HEK293 (cell line): Measurements from ENCODE around the gene UFSP2.

Experiments
- CTCF ChIA-PET: fragments of 350-600 bp; formaldehyde crosslinking; extraction: SDS; loops from one replicate; lab custom pipeline; 2021; ENCODE audit warnings: antibody characterized with exemption; lab: Yijun Ruan, JAX
- POLR2A ChIA-PET: fragments of 300-600 bp; formaldehyde crosslinking; extraction: SDS; loops from one replicate; lab custom pipeline; 2020; ENCODE audit warnings: antibody characterized with exemption, inconsistent platforms; lab: Yijun Ruan, JAX
- H3K27ac ChIP-seq: fragments of 200-500 bp; sonication (Bioruptor generic); 2 replicates; pipeline ENCODE4 v1.5.1; 2014; ENCODE audit warnings: low read depth, low read length, control low read depth, inconsistent platforms; ENCODE audit errors: extremely low read depth
- H3K36me3 ChIP-seq, 2 experiments: fragments of 200-500 bp in 1 of 2; sonication (Bioruptor generic) in 1 of 2; 1 replicate in 1 of 2; 2 replicates in 1 of 2; pipeline ENCODE4 v1.5.1; 2014 to 2017; ENCODE audit warnings: inconsistent platforms in 2 of 2, low read length in 2 of 2; ENCODE audit not compliant: control insufficient read depth in 2 of 2, insufficient read depth in 1 of 2
- H3K4me1 ChIP-seq: fragments of 200-500 bp; sonication (Bioruptor generic); 2 replicates; pipeline ENCODE4 v1.5.1; 2014; ENCODE audit warnings: mild to moderate bottlenecking, low read length, inconsistent platforms; ENCODE audit not compliant: control insufficient read depth, insufficient read depth
- H3K4me3 ChIP-seq: 2 replicates; pipeline ENCODE4 v1.5.1; 2011; ENCODE audit warnings: low read depth, mild to moderate bottlenecking, control low read depth, low read length, moderate library complexity
- H3K9me3 ChIP-seq: fragments of 200-500 bp; sonication (Bioruptor generic); 2 replicates; pipeline ENCODE4 v1.5.1; 2014; ENCODE audit warnings: low read depth, low read length, inconsistent platforms; ENCODE audit not compliant: control insufficient read depth, insufficient read depth
- BCL11A ChIP-seq: fragments of 450-650 bp; formaldehyde crosslinking; IDR thresholded peaks from 2 replicates; pipeline ENCODE4 v1.5.1; 2016; ENCODE audit warnings: low read depth, missing biosample characterization, missing genetic modification characterization
- GLI4 ChIP-seq: fragments of 450-650 bp; formaldehyde crosslinking; IDR thresholded peaks from 2 replicates; pipeline ENCODE4 v1.5.1; 2016; ENCODE audit warnings: missing biosample characterization, missing genetic modification characterization
- HOXA7 ChIP-seq: sonication (generic); formaldehyde crosslinking; IDR thresholded peaks from 2 replicates; pipeline ENCODE4 v1.8.1; 2022; ENCODE audit warnings: missing genetic modification reagents, borderline replicate concordance
- ZBTB1 ChIP-seq: fragments of 450-650 bp; formaldehyde crosslinking; IDR thresholded peaks from 2 replicates; pipeline ENCODE4 v1.5.1; 2016; ENCODE audit warnings: missing biosample characterization, missing genetic modification characterization
- ZNF169 ChIP-seq: fragments of 450-650 bp; formaldehyde crosslinking; IDR thresholded peaks from 2 replicates; pipeline ENCODE4 v1.5.1; 2016; ENCODE audit warnings: missing biosample characterization, missing genetic modification characterization
- ZNF174 ChIP-seq: fragments of 450-650 bp; formaldehyde crosslinking; IDR thresholded peaks from 2 replicates; pipeline ENCODE4 v1.5.0; 2017; ENCODE audit warnings: missing biosample characterization, mild to moderate bottlenecking, missing genetic modification characterization
- ZNF394 ChIP-seq: fragments of 450-650 bp; formaldehyde crosslinking; IDR thresholded peaks from 2 replicates; pipeline ENCODE4 v1.5.1; 2016; ENCODE audit warnings: missing biosample characterization, missing genetic modification characterization, mild to moderate bottlenecking, moderate library complexity, borderline replicate concordance
- ZNF621 ChIP-seq: fragments of 450-650 bp; formaldehyde crosslinking; IDR thresholded peaks from 2 replicates; pipeline ENCODE4 v1.5.1; 2017; ENCODE audit warnings: missing biosample characterization, missing genetic modification characterization
- ZNF768 ChIP-seq: fragments of 450-650 bp; formaldehyde crosslinking; IDR thresholded peaks from 2 replicates; pipeline ENCODE4 v1.5.1; 2018; ENCODE audit warnings: missing biosample characterization, mild to moderate bottlenecking, missing genetic modification characterization
- ZNF791 ChIP-seq: fragments of 450-650 bp; formaldehyde crosslinking; IDR thresholded peaks from 2 replicates; pipeline ENCODE4 v1.5.1; 2016; ENCODE audit warnings: missing biosample characterization, missing genetic modification characterization
- ZSCAN16 ChIP-seq: fragments of 450-650 bp; formaldehyde crosslinking; IDR thresholded peaks from 2 replicates; pipeline ENCODE4 v1.5.1; 2016; ENCODE audit warnings: missing biosample characterization, missing genetic modification characterization
- TF ChIP-seq, protein P1 (sequence below): fragments of 450-650 bp; formaldehyde crosslinking; IDR thresholded peaks from 2 replicates; pipeline ENCODE4 v1.5.1; 2016; ENCODE audit warnings: missing biosample characterization, missing genetic modification characterization
- TF ChIP-seq, protein P2 (sequence below): fragments of 450-650 bp; IDR thresholded peaks from 2 replicates; pipeline ENCODE4 v1.5.1; 2018; ENCODE audit warnings: missing biosample characterization, missing genetic modification characterization
- TF ChIP-seq, protein P3 (sequence below): fragments of 450-650 bp; formaldehyde crosslinking; IDR thresholded peaks from 2 replicates; pipeline ENCODE4 v1.5.1; 2017; ENCODE audit warnings: missing biosample characterization, mild to moderate bottlenecking, missing genetic modification characterization, moderate library complexity
- TF ChIP-seq, protein P4 (sequence below): sonication (generic); formaldehyde crosslinking; IDR thresholded peaks from 2 replicates; pipeline ENCODE4 v1.8.1; 2022; ENCODE audit warnings: mild to moderate bottlenecking, moderate library complexity, missing genetic modification reagents
- TF ChIP-seq, protein P5 (sequence below): fragments of 450-650 bp; formaldehyde crosslinking; IDR thresholded peaks from 2 replicates; pipeline ENCODE4 v1.5.1; 2016; ENCODE audit warnings: missing biosample characterization, missing genetic modification characterization, borderline replicate concordance

UFSP2 gene

DNA sequence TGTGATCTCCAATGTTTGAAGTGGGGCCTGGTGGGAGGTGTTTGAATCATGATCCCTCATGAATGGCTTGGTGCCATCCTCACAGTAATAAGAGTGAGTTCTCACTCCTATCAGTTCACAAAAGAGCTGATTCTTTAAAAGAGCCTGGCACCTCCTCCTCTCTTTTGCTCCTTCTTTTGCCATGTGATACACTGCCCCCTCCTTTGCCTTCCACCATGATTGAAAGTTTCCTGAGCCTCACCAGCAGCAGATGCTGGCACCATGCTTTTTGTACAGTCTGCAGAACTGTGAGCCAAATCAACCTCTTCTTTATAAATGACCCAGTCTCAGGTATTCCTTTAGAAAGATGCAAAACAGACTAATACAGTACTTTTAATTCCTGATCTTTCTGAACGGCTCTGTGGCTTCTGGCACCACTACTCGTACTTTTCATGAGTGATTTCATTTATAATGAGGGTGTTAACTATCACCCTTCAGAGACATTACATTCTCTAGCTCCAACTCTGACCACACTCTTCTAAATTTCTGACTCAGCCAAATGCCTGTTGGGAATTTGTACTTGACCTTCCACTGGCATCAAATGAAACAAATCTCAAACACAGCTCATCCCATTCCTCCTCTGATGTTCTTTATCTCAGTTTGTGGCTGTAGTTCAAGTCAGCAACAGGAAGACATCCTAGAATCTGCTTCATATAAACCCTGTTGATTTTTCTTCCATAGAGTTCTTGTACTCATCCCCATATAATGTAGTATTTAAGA lies 4.2 kb downstream of the UFSP2 start (continued):
- TF ChIP-seq HOXA7: no peak
- TF ChIP-seq ZBTB1 (tag by site-specific recombination): no peak

DNA sequence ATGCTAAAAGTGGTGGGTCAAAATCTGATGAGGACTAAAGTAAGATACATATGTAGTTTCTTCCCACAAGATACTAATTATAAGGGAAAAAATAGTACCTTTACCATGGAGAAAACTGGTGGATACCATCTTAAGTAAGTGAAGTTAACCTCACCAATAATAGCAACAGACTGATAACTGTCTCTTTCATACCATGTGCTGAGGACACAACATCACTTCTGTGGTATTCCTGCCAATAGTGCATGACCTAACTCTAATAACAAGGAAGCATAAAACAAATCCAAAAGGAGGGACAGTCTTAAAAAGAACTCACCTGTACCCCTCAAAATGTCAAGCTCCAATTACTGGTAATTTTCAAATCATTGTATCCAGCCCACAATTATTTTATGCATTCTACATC lies 8.8 kb downstream of the UFSP2 start:
- Histone ChIP-seq H3K36me3 (peaks cover 0 to 52% of the 10 kb centered on the region in 2 experiments; a peak in 2 of 3 replicates), H3K4me1 (no peaks in the 10 kb centered on the region), H3K4me3 (no peak overlapping the region), H3K27ac (no peak overlapping the region), H3K9me3 (no peaks in the 10 kb centered on the region)
- ChIA-PET CTCF (no interaction called here), POLR2A (no interaction called here)
- no peak for TF ChIP-seq BCL11A
- TF ChIP-seq ZNF768: no peak
- TF ChIP-seq, protein P1, sequence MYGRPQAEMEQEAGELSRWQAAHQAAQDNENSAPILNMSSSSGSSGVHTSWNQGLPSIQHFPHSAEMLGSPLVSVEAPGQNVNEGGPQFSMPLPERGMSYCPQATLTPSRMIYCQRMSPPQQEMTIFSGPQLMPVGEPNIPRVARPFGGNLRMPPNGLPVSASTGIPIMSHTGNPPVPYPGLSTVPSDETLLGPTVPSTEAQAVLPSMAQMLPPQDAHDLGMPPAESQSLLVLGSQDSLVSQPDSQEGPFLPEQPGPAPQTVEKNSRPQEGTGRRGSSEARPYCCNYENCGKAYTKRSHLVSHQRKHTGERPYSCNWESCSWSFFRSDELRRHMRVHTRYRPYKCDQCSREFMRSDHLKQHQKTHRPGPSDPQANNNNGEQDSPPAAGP (tag by site-specific recombination): no peak
- TF ChIP-seq ZSCAN16: no peak
- TF ChIP-seq ZNF394: no peak
- TF ChIP-seq HOXA7: no peak
- TF ChIP-seq, protein P2, sequence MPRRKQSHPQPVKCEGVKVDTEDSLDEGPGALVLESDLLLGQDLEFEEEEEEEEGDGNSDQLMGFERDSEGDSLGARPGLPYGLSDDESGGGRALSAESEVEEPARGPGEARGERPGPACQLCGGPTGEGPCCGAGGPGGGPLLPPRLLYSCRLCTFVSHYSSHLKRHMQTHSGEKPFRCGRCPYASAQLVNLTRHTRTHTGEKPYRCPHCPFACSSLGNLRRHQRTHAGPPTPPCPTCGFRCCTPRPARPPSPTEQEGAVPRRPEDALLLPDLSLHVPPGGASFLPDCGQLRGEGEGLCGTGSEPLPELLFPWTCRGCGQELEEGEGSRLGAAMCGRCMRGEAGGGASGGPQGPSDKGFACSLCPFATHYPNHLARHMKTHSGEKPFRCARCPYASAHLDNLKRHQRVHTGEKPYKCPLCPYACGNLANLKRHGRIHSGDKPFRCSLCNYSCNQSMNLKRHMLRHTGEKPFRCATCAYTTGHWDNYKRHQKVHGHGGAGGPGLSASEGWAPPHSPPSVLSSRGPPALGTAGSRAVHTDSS (tag by site-specific recombination): no peak
- TF ChIP-seq, protein P3, sequence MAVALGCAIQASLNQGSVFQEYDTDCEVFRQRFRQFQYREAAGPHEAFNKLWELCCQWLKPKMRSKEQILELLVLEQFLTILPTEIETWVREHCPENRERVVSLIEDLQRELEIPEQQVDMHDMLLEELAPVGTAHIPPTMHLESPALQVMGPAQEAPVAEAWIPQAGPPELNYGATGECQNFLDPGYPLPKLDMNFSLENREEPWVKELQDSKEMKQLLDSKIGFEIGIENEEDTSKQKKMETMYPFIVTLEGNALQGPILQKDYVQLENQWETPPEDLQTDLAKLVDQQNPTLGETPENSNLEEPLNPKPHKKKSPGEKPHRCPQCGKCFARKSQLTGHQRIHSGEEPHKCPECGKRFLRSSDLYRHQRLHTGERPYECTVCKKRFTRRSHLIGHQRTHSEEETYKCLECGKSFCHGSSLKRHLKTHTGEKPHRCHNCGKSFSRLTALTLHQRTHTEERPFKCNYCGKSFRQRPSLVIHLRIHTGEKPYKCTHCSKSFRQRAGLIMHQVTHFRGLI: no peak
- TF ChIP-seq, protein P4, sequence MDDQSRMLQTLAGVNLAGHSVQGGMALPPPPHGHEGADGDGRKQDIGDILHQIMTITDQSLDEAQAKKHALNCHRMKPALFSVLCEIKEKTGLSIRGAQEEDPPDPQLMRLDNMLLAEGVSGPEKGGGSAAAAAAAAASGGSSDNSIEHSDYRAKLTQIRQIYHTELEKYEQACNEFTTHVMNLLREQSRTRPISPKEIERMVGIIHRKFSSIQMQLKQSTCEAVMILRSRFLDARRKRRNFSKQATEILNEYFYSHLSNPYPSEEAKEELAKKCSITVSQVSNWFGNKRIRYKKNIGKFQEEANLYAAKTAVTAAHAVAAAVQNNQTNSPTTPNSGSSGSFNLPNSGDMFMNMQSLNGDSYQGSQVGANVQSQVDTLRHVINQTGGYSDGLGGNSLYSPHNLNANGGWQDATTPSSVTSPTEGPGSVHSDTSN: no peak
- TF ChIP-seq ZNF621 (tag by site-specific recombination): no peak
- TF ChIP-seq ZNF174: no peak
- TF ChIP-seq, protein P5, sequence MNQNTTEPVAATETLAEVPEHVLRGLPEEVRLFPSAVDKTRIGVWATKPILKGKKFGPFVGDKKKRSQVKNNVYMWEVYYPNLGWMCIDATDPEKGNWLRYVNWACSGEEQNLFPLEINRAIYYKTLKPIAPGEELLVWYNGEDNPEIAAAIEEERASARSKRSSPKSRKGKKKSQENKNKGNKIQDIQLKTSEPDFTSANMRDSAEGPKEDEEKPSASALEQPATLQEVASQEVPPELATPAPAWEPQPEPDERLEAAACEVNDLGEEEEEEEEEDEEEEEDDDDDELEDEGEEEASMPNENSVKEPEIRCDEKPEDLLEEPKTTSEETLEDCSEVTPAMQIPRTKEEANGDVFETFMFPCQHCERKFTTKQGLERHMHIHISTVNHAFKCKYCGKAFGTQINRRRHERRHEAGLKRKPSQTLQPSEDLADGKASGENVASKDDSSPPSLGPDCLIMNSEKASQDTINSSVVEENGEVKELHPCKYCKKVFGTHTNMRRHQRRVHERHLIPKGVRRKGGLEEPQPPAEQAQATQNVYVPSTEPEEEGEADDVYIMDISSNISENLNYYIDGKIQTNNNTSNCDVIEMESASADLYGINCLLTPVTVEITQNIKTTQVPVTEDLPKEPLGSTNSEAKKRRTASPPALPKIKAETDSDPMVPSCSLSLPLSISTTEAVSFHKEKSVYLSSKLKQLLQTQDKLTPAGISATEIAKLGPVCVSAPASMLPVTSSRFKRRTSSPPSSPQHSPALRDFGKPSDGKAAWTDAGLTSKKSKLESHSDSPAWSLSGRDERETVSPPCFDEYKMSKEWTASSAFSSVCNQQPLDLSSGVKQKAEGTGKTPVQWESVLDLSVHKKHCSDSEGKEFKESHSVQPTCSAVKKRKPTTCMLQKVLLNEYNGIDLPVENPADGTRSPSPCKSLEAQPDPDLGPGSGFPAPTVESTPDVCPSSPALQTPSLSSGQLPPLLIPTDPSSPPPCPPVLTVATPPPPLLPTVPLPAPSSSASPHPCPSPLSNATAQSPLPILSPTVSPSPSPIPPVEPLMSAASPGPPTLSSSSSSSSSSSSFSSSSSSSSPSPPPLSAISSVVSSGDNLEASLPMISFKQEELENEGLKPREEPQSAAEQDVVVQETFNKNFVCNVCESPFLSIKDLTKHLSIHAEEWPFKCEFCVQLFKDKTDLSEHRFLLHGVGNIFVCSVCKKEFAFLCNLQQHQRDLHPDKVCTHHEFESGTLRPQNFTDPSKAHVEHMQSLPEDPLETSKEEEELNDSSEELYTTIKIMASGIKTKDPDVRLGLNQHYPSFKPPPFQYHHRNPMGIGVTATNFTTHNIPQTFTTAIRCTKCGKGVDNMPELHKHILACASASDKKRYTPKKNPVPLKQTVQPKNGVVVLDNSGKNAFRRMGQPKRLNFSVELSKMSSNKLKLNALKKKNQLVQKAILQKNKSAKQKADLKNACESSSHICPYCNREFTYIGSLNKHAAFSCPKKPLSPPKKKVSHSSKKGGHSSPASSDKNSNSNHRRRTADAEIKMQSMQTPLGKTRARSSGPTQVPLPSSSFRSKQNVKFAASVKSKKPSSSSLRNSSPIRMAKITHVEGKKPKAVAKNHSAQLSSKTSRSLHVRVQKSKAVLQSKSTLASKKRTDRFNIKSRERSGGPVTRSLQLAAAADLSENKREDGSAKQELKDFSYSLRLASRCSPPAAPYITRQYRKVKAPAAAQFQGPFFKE (tag by site-specific recombination): no peak
- no peak for TF ChIP-seq ZNF791 (tag by site-specific recombination)
- TF ChIP-seq ZNF169: no peak
- TF ChIP-seq GLI4 (tag by site-specific recombination): no peak
